GM19193 (cell line): Measurements from ENCODE around the gene ACADM.

Experiments used
- POLR2A ChIP-seq: IDR thresholded peaks from 4 replicates; pipeline ENCODE4 v1.6.1; 2011; ENCODE audit not compliant: insufficient read depth, insufficient read length; ENCODE audit errors: extremely low read depth

Gene ACADM

GRCh38 chr1:75731881-75732280 is 7.4 kb downstream of the ACADM start:
- no peak for TF ChIP-seq POLR2A

- no peak for TF ChIP-seq POLR2A
Observed at GRCh38 chr1:75732703-75733102, 8.2 kb downstream of the ACADM start.

DNA sequence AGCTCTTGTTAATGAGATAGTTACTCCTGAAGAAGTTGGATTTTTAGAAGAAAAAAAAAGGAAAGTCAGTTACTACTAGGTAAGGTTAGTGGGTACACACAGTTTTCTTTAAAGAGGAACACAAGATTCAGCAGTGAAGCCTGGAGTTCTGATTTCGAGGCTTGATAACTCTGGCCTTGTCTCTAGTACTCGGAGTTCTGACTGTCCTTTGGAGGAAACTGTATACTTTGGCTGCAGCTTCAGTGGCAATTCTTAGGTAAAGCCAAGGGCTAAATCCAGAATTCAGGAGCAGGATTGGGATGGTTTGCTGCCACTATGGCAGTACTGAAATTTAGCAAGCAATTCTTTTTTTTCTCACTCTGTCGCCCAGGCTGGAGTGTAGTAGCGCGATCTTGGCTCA is 9.2 kb downstream of the ACADM start:
- TF ChIP-seq POLR2A: no peak

- no peak for TF ChIP-seq POLR2A
Observed at GRCh38 chr1:75736016-75736415, 11.5 kb downstream of the ACADM start.

DNA sequence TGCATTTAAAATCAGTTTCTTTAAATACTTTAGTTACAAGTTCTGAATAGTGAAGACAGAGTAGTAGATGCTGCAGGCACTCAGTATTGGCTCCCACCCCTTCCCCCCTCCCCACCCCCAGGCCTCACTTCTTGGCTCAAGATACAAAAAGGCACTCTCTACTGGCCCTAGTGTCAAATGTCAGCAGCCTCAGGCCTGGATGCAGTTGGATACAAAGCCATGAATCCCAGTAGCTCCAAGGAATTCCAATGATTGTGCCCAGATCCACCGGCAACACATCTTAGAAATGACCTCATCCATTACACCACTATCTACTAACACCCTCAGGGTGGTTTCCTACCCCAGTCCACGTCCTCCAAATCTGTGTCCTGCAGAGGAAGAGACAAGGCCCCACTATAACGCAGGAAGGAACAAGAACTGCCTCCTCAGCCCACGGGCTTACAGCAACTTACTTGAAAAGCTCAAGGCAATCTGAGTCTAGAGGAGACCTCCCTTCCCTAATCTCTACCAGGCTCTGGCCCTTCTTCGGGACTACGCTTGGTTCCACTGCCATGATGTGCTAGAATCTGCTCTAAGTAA is 17.6 kb downstream of the ACADM start:
- TF ChIP-seq POLR2A: no peak

- TF ChIP-seq POLR2A: no peak
Observed at GRCh38 chr1:75745276-75745675, 20.8 kb downstream of the ACADM start.

GRCh38 chr1:75764057-75764655 is 39.6 kb downstream of the ACADM start:
- TF ChIP-seq POLR2A: no peak

- no peak for TF ChIP-seq POLR2A
Observed at GRCh38 chr1:75765697-75766355, 41.3 kb downstream of the ACADM start.

DNA sequence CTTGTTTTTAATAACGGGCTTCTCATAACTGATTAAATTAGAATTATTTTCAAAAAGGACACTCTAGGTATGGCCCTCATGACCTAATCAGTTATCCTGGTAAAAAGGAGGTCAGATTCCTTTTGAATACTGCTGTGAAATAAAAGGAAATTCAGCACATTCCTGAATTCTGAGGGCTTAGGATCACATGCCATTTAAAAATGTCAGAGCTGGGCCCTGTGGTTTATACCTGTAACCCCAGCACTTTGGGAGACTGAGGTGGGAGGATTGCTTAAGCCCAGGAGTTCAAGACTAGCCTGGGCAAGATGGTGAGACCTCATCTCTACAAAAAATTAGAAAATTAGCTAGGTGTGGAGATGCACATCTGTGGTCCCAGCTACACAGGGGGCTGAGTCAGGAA is 43.5 kb downstream of the ACADM start:
- no peak for TF ChIP-seq POLR2A

DNA sequence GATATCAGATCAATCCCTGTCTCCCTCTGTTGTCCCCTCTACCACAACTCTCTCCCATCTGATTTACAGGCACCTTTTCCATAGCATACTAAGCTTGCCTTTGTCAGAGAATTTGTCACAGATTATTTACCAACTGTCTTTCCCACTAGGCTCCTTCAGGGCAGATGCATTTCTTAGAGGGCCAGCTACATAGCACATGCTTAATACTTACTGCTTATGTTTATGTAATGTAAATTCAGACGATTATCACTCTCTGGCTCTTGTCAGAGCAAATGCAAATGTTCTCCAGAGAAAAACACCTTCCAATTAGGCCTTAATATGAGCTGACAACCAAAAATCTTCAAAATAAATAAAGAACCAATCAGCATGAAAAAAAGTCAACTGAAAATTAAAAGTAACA is 46.3 kb downstream of the ACADM start:
- no peak for TF ChIP-seq POLR2A

GRCh38 chr1:75771978-75772377 is 47.5 kb downstream of the ACADM start:
- no peak for TF ChIP-seq POLR2A

DNA sequence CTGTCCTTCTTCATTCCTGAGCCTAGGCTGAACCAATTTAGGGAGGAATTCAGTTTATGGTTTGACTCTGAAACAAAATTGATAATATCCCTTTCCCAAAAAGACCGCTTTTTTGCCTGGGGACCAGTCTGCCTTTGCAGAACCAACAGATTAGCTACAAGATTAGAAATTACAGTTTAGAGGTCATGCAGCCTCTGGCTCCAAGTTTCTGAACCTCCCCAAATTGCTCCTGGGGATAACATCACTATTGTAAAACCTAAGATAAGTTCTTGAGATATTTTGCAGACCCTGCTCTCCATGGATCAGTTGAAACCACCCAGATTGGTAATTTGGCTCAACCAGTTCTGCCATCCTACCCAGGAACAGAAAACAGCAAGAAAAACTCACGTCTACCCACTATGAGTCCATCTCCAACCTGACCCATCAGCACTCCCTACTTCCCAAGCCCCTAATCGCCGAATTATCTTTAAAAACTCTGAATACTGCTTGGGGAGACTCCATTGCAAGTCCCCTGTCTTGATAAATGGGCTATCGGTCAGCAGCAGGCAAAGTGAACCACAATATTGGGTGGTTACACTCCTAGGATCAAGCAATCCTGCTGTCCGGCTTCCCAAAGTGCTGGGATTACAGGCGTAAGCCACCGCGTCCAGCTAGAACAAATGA is 60.9 kb downstream of the ACADM start:
- TF ChIP-seq POLR2A: no peak

DNA sequence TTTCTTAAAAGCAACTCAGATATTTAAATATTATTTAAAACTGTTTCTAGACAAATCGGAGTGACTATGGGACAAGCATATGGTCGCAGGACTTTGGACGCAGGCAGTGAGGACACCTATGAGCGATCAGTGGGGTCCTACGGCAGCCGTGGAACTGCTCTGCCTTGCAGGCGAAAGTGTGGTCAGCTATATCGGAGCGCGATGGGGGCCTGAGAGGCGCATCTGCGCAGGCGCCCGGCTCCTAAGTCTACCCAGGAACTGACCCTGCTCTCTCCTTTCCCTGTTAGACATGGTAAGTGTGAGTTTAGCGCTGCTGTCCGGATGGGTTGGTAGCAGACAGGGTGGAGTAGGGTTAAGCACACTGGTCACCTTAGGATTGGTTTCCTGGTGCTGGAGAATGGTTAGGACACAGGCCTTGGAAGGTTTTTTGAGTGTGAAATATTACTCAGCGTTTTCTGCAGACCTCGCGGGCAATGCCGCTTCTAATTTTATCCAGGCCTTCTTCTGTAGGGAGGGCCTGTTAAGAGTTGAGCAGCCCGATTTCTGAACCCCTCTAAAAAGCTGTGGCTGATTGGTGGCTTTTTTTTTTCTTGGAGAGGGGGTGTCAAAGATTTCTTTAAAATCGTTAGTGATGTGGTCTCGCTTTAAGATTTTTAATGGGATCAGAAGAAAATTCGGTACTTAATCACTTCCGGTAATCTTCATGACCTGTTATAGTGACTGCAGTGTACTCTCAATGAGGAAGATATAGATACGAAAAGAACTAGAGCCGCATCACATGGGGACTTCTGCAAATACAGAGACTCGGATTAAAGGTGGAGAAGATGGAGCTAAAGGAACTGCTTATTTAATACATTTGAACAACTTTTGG is 61.7 kb downstream of the ACADM start, which contains the start of gene RABGGTB:
RABGGTB (plus strand) TSS at position 274 of the 871 bp plus-strand sequence; CDS start at position 290, 16 bp downstream.
- TF ChIP-seq POLR2A: peak; percentile 99

DNA sequence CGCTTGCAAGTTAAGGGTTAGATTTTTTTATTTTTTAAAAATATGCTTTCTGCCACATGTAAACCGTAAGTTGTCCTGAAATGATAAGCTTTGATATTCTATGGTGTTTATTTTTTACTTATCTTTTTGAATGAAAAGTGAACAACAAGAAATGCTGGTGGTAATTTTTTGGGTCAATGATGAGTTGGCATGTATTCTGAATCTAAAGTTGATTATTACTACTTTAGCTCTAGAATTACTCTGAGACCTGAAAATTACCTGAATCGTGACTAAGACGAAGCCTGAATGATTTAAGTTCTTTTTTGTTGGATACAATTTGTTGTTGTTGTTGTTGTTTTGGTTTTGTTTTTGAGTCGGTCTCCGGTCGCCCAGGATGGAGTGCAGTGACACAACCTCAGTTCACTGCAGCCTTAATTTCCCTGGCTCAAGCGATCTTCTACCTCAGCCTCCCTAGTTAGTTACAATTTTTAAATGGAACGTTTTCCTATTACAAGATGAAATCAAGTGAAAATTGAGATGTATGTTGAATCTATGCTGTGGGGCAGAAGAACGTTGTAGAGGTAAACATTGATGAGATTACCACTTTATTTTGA is 62.5 kb downstream of the ACADM start:
- no peak for TF ChIP-seq POLR2A
